Peyer's patch (tissue), 4 donors: Measurements from ENCODE around the gene MPDZ. TPM values are rescaled to one million over a fixed set of nuclear protein-coding genes. Genes with fewer than 3 reads are reported as not detected.

Source experiments
- DNase-seq, 3 donors: peaks; one replicate each; pipeline ENCODE4 v3.0.0-alpha.2; 2017 to 2019
- H3K27ac ChIP-seq, 4 donors: fragments of 200-600 bp; sonication (generic); one replicate each; pipeline ENCODE4 v1.5.1; 2016 to 2019
- H3K27me3 ChIP-seq, 2 donors: fragments of 200-600 bp; sonication (generic); one replicate each; pipeline ENCODE4 v1.5.1; 2019
- H3K36me3 ChIP-seq, 3 donors: fragments of 200-600 bp; sonication (generic); one replicate each; pipeline ENCODE4 v1.5.1; 2016 to 2019
- H3K4me1 ChIP-seq, 4 donors: fragments of 200-600 bp; sonication (generic); one replicate each; pipeline ENCODE4 v1.5.1; 2016 to 2019
- H3K4me3 ChIP-seq, 4 donors: fragments of 200-600 bp; sonication (generic); 1 replicate in 3 of 4; 2 replicates in 1 of 4; pipeline ENCODE4 v1.5.1; 2016 to 2019; ENCODE audit warnings: mild to moderate bottlenecking in 1 of 4
- H3K9me3 ChIP-seq, 4 donors: fragments of 200-600 bp; sonication (generic); one replicate each; pipeline ENCODE4 v1.5.1; 2016 to 2019; ENCODE audit warnings: mild to moderate bottlenecking in 1 of 4
- POLR2A ChIP-seq, 2 donors: fragments of 450-650 bp; IDR thresholded peaks; one replicate each; pipeline ENCODE4 v1.5.1; 2017; ENCODE audit warnings: antibody characterized with exemption in 2 of 2, mild to moderate bottlenecking in 2 of 2, moderate library complexity in 2 of 2
- total RNA-seq, 4 donors: library from RNA; depleted of rRNA; stranded (reverse); fragments of >200 nt; gene quantifications; one replicate each; pipeline ENCODE4 v1.1.0, GENCODE V29; 2016
- TF ChIP-seq, protein P1 (sequence below), 6 experiments: fragments of 450-650 bp in 4 of 6; fragments of 200-600 bp in 2 of 6; sonication (generic) in 1 of 6; IDR thresholded peaks; one replicate each; pipeline ENCODE4 v1.5.1; 2017 to 2019; ENCODE audit warnings: antibody characterized with exemption in 6 of 6, mild to moderate bottlenecking in 3 of 6, moderate library complexity in 1 of 6

Gene MPDZ
- total RNA-seq: 10 to 100 TPM in 2 of 4 donors, 1 to 10 TPM in 2; 4.6 to 34.7 (median 10.8) TPM

- Histone ChIP-seq H3K9me3 (no peaks in the 10 kb centered on the region), H3K27ac (peak within 1 kb of the TSS; percentile 52 to 92 (median 68)), H3K4me3 (peak within 1 kb of the TSS; percentile 29 to 64 (median 48)), H3K27me3 (no peaks in the 10 kb centered on the region), H3K4me1 (peaks cover 0 to 4% (median 0%) of the 10 kb centered on the region in 4 donors), H3K36me3 (no peaks in the 10 kb centered on the region)
- DNase-seq: peak in 1 of 3 donors; percentile 55
- TF ChIP-seq, protein P1, sequence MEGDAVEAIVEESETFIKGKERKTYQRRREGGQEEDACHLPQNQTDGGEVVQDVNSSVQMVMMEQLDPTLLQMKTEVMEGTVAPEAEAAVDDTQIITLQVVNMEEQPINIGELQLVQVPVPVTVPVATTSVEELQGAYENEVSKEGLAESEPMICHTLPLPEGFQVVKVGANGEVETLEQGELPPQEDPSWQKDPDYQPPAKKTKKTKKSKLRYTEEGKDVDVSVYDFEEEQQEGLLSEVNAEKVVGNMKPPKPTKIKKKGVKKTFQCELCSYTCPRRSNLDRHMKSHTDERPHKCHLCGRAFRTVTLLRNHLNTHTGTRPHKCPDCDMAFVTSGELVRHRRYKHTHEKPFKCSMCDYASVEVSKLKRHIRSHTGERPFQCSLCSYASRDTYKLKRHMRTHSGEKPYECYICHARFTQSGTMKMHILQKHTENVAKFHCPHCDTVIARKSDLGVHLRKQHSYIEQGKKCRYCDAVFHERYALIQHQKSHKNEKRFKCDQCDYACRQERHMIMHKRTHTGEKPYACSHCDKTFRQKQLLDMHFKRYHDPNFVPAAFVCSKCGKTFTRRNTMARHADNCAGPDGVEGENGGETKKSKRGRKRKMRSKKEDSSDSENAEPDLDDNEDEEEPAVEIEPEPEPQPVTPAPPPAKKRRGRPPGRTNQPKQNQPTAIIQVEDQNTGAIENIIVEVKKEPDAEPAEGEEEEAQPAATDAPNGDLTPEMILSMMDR (IDR thresholded peaks at IDR 0.05): no peak
- TF ChIP-seq POLR2A (IDR thresholded peaks at IDR 0.05): no peak
These were observed at the start of gene MPDZ for GRCh38 chr9:13279284-13280141. Gene MPDZ, minus strand, starts transcription at chr9:13279692. Its CDS starts 29,377 bp downstream, at chr9:13250315.

GRCh38 chr9:13324988-13325387 lies 45.5 kb upstream of the MPDZ start:
- TF ChIP-seq, protein P1 (IDR thresholded peaks at IDR 0.05): no peak
- no peak for TF ChIP-seq POLR2A (IDR thresholded peaks at IDR 0.05)
- no peak overlapping the region for H3K4me3 ChIP-seq
- H3K36me3 ChIP-seq: no peaks in the 10 kb centered on the region
- DNase-seq: no peak
- H3K27me3 ChIP-seq: no peaks in the 10 kb centered on the region
- H3K9me3 ChIP-seq: no peaks in the 10 kb centered on the region
- H3K4me1 ChIP-seq: no peaks in the 10 kb centered on the region
- H3K27ac ChIP-seq: no peak overlapping the region

GRCh38 chr9:13322828-13323550 lies 43.5 kb upstream of the MPDZ start:
- no peaks in the 10 kb centered on the region for H3K9me3 ChIP-seq
- H3K36me3 ChIP-seq: no peaks in the 10 kb centered on the region
- H3K27me3 ChIP-seq: no peaks in the 10 kb centered on the region
- no peak overlapping the region for H3K27ac ChIP-seq
- no peak overlapping the region for H3K4me3 ChIP-seq
- DNase-seq: no peak
- H3K4me1 ChIP-seq: no peaks in the 10 kb centered on the region
- no peak for TF ChIP-seq POLR2A (IDR thresholded peaks at IDR 0.05)
- TF ChIP-seq, protein P1 (IDR thresholded peaks at IDR 0.05): no peak

DNA sequence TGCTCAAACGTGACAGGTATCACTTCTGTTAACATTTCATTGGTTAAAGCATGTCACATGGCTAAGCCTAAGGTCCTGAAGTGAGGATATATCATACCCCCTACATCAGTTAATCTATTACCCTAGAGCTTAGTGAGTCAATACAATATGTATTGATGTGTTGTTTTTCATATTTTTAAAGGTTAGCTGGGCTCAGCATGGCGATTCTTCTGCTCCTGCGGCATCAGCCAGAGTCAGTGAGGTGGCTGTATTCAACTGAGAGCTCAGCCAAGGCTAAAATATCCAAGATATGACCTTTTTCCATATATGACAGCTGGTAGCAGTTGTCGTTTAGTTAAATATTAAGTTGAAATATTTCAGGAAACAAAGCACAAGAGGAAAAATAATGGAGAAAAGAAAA lies 38.5 kb upstream of the MPDZ start:
- Histone ChIP-seq H3K4me3 (no peak overlapping the region), H3K27ac (no peak overlapping the region), H3K9me3 (no peaks in the 10 kb centered on the region), H3K36me3 (no peaks in the 10 kb centered on the region), H3K4me1 (no peaks in the 10 kb centered on the region), H3K27me3 (no peaks in the 10 kb centered on the region)
- no peak for DNase-seq
- TF ChIP-seq, protein P1 (IDR thresholded peaks at IDR 0.05): no peak
- TF ChIP-seq POLR2A (IDR thresholded peaks at IDR 0.05): no peak

DNA sequence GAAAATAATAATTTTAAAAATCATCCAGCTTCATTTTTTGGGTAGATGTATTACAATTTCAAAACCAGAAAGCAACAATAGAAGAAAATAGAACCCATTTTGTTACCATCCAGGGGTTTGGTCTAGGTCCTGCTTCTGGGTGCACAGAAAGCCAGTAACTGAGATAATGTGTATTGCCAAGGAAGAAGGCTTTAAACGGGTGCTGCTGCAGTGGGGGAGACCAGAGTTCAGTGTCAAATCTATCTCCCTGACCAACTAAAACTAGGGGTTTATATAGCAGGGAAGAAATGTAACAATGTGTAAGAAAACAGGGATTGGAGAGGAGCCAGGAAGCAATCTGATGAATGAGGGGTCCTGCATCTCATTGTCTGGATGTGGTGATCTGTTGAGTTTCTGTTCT lies 17.5 kb upstream of the MPDZ start:
- DNase-seq: no peak
- Histone ChIP-seq H3K27ac (no peak overlapping the region), H3K4me3 (no peak overlapping the region), H3K9me3 (peaks cover 0 to 3% (median 0%) of the 10 kb centered on the region in 4 donors), H3K36me3 (no peaks in the 10 kb centered on the region), H3K4me1 (no peaks in the 10 kb centered on the region), H3K27me3 (no peaks in the 10 kb centered on the region)
- TF ChIP-seq POLR2A (IDR thresholded peaks at IDR 0.05): no peak
- TF ChIP-seq, protein P1 (IDR thresholded peaks at IDR 0.05): no peak
